Panc1 (cell line): ENCODE data around the gene IL18RAP.

Experiments
- TCF7L2 ChIP-seq: IDR thresholded peaks from 2 replicates; pipeline ENCODE4 v1.6.1; 2011; ENCODE audit warnings: mild to moderate bottlenecking, low read depth, low read length, inconsistent platforms
- TF ChIP-seq, protein P1 (sequence below): fragments of 450-650 bp; IDR thresholded peaks from 2 replicates; pipeline ENCODE4 v1.5.1; 2017; ENCODE audit warnings: mild to moderate bottlenecking
- TF ChIP-seq, protein P2 (sequence below), 2 experiments: IDR thresholded peaks; 2 replicates each; pipeline ENCODE4 v1.6.1; 2011 to 2012; ENCODE audit warnings: low read depth in 2 of 2, control low read depth in 1 of 2, low read length in 1 of 2, mild to moderate bottlenecking in 1 of 2, moderate library complexity in 1 of 2; ENCODE audit not compliant: insufficient read depth in 1 of 2

DNA sequence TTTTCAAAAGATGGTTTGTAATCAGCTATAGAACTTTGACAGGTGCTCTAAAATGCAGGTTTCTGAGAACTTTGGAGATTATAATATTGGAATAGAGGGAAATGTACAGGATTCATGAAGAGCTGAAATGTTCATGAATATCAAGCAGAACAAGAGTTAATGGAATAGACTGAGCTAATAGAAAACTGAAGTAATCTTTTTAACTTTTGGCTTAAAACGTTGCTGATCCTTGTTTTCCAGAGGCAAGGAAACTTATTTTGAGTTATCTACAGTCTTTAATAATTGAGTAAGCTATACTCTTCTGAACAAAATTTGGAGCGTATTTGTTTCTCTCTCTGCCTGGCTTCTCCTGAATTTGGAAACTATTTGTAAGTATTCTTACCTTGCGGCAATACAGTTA is 10.8 kb upstream of the IL18RAP start:
- TF ChIP-seq, protein P1, sequence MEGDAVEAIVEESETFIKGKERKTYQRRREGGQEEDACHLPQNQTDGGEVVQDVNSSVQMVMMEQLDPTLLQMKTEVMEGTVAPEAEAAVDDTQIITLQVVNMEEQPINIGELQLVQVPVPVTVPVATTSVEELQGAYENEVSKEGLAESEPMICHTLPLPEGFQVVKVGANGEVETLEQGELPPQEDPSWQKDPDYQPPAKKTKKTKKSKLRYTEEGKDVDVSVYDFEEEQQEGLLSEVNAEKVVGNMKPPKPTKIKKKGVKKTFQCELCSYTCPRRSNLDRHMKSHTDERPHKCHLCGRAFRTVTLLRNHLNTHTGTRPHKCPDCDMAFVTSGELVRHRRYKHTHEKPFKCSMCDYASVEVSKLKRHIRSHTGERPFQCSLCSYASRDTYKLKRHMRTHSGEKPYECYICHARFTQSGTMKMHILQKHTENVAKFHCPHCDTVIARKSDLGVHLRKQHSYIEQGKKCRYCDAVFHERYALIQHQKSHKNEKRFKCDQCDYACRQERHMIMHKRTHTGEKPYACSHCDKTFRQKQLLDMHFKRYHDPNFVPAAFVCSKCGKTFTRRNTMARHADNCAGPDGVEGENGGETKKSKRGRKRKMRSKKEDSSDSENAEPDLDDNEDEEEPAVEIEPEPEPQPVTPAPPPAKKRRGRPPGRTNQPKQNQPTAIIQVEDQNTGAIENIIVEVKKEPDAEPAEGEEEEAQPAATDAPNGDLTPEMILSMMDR = no peak
- no peak for TF ChIP-seq TCF7L2
- TF ChIP-seq, protein P2, sequence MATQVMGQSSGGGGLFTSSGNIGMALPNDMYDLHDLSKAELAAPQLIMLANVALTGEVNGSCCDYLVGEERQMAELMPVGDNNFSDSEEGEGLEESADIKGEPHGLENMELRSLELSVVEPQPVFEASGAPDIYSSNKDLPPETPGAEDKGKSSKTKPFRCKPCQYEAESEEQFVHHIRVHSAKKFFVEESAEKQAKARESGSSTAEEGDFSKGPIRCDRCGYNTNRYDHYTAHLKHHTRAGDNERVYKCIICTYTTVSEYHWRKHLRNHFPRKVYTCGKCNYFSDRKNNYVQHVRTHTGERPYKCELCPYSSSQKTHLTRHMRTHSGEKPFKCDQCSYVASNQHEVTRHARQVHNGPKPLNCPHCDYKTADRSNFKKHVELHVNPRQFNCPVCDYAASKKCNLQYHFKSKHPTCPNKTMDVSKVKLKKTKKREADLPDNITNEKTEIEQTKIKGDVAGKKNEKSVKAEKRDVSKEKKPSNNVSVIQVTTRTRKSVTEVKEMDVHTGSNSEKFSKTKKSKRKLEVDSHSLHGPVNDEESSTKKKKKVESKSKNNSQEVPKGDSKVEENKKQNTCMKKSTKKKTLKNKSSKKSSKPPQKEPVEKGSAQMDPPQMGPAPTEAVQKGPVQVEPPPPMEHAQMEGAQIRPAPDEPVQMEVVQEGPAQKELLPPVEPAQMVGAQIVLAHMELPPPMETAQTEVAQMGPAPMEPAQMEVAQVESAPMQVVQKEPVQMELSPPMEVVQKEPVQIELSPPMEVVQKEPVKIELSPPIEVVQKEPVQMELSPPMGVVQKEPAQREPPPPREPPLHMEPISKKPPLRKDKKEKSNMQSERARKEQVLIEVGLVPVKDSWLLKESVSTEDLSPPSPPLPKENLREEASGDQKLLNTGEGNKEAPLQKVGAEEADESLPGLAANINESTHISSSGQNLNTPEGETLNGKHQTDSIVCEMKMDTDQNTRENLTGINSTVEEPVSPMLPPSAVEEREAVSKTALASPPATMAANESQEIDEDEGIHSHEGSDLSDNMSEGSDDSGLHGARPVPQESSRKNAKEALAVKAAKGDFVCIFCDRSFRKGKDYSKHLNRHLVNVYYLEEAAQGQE (IDR thresholded peaks at IDR 0.05; ENCODE audit: insufficient read depth in 1 of 2, low read depth in 2 of 2, low read length in 1 of 2) = no peak
